C4-2B (cell line): ENCODE measurements around the gene SPARC.

Source experiments
- H3K27ac ChIP-seq: fragments of 450-650 bp; 2 replicates; pipeline ENCODE4 v1.5.1; 2017
- ZFX ChIP-seq: fragments of 450-650 bp; IDR thresholded peaks from 2 replicates; pipeline ENCODE4 v1.6.1; 2017
- TF ChIP-seq, protein P1 (sequence below): fragments of 450-650 bp; conservative IDR thresholded peaks from 2 replicates; pipeline ENCODE4 v1.5.1; 2017; ENCODE audit warnings: mild to moderate bottlenecking

Gene SPARC

DNA sequence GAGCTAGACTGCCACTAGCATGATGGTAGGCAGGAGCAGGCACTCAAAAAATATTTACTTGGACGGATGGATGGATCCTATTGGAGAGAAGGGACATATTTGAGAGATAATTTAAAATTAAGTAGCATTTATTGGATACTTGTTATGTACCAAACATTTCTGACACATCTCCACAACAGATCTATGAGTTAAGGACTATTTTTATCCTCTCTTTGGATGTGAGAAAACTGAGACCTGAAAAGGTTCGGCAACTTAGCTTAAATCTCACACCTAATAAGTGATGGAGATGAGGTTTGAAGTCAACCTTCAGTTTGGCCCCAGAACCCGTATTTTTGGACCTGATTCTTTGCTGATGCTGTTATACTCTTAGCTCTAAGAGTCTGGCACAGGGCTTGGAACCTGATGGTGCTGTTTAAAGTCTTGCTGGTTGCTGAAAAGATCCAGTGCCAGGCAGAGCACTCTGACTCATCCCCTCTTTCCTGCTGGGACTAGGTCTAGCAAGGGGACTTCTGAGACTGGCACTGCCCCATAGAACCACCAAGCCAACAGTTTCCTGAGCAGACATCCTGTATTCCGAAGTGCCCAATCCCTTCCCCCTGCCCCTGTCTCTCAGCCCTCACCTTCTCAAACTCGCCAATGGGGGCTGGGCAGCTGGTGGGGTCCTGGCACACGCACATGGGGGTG, 15.6 kb downstream of the SPARC start:
- no peak for TF ChIP-seq ZFX
- TF ChIP-seq, protein P1, sequence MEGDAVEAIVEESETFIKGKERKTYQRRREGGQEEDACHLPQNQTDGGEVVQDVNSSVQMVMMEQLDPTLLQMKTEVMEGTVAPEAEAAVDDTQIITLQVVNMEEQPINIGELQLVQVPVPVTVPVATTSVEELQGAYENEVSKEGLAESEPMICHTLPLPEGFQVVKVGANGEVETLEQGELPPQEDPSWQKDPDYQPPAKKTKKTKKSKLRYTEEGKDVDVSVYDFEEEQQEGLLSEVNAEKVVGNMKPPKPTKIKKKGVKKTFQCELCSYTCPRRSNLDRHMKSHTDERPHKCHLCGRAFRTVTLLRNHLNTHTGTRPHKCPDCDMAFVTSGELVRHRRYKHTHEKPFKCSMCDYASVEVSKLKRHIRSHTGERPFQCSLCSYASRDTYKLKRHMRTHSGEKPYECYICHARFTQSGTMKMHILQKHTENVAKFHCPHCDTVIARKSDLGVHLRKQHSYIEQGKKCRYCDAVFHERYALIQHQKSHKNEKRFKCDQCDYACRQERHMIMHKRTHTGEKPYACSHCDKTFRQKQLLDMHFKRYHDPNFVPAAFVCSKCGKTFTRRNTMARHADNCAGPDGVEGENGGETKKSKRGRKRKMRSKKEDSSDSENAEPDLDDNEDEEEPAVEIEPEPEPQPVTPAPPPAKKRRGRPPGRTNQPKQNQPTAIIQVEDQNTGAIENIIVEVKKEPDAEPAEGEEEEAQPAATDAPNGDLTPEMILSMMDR = no peak
- no peak overlapping the region for H3K27ac ChIP-seq

DNA sequence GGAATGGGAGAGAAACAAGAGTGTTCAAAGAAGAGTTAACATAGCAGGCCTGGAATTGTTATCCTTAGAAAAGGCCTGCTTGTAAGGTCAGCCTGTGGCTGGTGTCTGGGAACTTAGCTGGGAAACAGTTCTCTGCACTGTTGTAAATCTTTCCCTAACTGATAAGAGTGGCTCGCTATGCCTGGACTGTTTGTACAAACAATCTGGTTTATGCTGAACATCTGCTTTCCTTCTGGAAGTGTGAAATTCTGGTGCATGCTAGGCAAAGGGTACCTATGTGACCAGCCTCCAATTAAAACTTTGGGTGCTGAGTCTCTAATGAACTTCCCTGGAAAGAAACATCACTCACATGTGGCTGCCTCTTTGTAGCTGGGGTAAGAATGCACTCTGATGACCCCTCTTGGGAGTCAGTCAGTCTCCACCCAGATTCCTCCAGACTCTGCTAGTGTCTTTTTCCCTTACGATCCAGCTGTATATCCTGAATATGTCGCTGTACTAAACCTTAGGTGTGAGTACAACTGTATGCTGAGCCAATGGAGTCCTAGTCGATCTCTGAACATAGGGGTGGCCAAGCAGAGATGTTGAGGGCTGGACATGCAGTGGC, 16.5 kb downstream of the SPARC start:
- no peak overlapping the region for H3K27ac ChIP-seq
- TF ChIP-seq, protein P1 = no peak
- TF ChIP-seq ZFX = no peak

- H3K27ac ChIP-seq = no peak overlapping the region
- TF ChIP-seq, protein P1 = no peak
- TF ChIP-seq ZFX = no peak
Observed at GRCh38 chr5:151667083-151667482, 19.6 kb downstream of the SPARC start.

GRCh38 chr5:151665613-151666012, 21.1 kb downstream of the SPARC start:
- no peak for TF ChIP-seq ZFX
- TF ChIP-seq, protein P1 = no peak
- no peak overlapping the region for H3K27ac ChIP-seq

GRCh38 chr5:151664694-151665585, 21.8 kb downstream of the SPARC start:
- H3K27ac ChIP-seq = no peak overlapping the region
- TF ChIP-seq, protein P1 = no peak
- no peak for TF ChIP-seq ZFX

DNA sequence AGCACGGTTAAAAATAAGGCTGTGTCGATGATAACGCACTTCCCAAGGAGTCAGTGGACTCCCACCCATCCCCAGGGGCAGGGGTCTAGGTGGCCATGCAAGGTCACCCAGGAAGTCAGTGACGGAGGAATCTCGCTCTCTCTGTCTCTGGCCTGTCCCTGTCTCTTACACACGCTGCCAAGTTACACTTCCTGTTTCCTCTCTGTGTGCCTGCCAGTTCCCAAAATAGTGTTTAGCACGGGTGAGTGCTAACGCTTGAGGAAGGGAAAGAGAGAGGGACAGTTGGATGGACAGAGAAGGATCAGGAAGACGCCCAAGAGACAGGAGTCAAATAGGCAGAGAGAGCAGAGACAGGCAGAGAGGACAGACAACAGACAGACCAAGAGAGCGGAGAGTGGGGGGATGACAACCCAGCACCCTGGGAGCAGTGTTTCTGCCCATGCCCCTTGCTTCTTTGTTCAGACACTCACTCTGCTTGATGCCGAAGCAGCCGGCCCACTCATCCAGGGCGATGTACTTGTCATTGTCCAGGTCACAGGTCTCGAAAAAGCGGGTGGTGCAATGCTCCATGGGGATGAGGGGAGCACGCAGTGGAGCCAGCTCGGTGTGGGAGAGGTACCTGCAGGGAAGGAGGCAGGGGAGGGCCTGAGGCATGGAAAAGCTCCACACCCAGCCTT, 23.0 kb downstream of the SPARC start:
- H3K27ac ChIP-seq = peak overlapping the region; percentile 58
- TF ChIP-seq, protein P1 = no peak
- TF ChIP-seq ZFX = no peak

DNA sequence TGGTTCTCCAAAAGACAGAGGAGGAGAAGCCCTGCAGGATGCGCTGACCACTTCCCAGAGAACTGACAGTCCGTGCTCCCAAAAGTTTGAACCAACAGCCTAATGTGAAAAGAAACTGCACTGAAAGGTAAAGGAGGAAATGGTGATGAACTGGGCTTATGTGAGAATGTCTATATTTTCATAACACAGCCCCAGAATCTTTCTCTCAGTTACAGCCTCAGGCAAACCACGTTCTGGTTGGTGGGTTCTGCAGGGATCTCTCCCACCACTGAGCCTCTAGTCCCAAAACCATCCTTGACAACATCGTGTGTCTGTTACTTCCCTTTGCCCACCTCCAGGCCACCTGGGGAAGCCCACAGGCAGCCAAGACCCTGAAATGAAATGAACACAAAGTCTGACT, 23.9 kb downstream of the SPARC start:
- H3K27ac ChIP-seq = peak overlapping the region; percentile 58
- TF ChIP-seq ZFX = no peak
- TF ChIP-seq, protein P1 = no peak
